Measurements from ENCODE around the gene SPTLC2. TPM values are rescaled to one million over a fixed set of nuclear protein-coding genes. Genes with fewer than 3 reads are reported as not detected.
A peak's percentile ranks its signal among the peaks of the same experiment; 100 is the strongest.

Gene SPTLC2
- total and polyA plus RNA-seq, 2 of the 13 experiments (the other 11 are each of a cell fraction or from before 2014, with no cell fraction given) = 17.4 to 17.5 TPM

- TF ChIP-seq CEBPZ (IDR thresholded peaks at IDR 0.05; ENCODE audit: low read length) = peak; percentile 53
- TF ChIP-seq ZBTB34 (CRISPR knock-in tag; IDR thresholded peaks at IDR 0.05) = no peak
- no peak for TF ChIP-seq NBN (conservative IDR thresholded peaks at IDR 0.05)
- TF ChIP-seq MED1 (CRISPR knock-in tag; IDR thresholded peaks at IDR 0.05) = peak; percentile 14; the same call in 1 of the 2 replicates
- peak; percentile 89 for TF ChIP-seq RBFOX2 (IDR thresholded peaks at IDR 0.05; ENCODE audit: low read depth, low read length)
- TF ChIP-seq FIP1L1 (IDR thresholded peaks at IDR 0.05; ENCODE audit: borderline replicate concordance, insufficient read depth, low read depth, low read length) = no peak
- TF ChIP-seq YEATS4 (CRISPR knock-in tag; IDR thresholded peaks at IDR 0.05; ENCODE audit: borderline replicate concordance) = peak; percentile 86; the same call in 1 of the 2 replicates
- no peak for TF ChIP-seq ZNF432 (CRISPR knock-in tag; IDR thresholded peaks at IDR 0.05; ENCODE audit: borderline replicate concordance)
- 0 out of 2 replicates have a peak, but pooled peaks have one; percentile 20 for TF ChIP-seq ZNF782 (CRISPR knock-in tag; IDR thresholded peaks at IDR 0.05; ENCODE audit: borderline replicate concordance)
- TF ChIP-seq ZNF674 (CRISPR knock-in tag; IDR thresholded peaks at IDR 0.05; ENCODE audit: low read depth) = no peak
- no peak for TF ChIP-seq ZNF296 (CRISPR knock-in tag; conservative IDR thresholded peaks at IDR 0.05)
- TF ChIP-seq TOE1 (CRISPR knock-in tag; IDR thresholded peaks at IDR 0.05) = no peak
- no peak for TF ChIP-seq KDM6A (CRISPR knock-in tag; IDR thresholded peaks at IDR 0.05; ENCODE audit: low read depth)
- TF ChIP-seq MED8 (CRISPR knock-in tag; IDR thresholded peaks at IDR 0.05; ENCODE audit: insufficient replicate concordance) = no peak
- no peak for TF ChIP-seq XBP1 (CRISPR knock-in tag; IDR thresholded peaks at IDR 0.05)
- TF ChIP-seq TEF (CRISPR knock-in tag; IDR thresholded peaks at IDR 0.05) = no peak
- no peak for TF ChIP-seq ZC3H4 (CRISPR knock-in tag; IDR thresholded peaks at IDR 0.05; ENCODE audit: borderline replicate concordance)
- peak; percentile 67 for TF ChIP-seq AGO2 (optimal IDR thresholded peaks at IDR 0.05; ENCODE audit: low read depth, low read length)
- no peak for TF ChIP-seq FOXO1 (CRISPR knock-in tag; IDR thresholded peaks at IDR 0.05)
- no peak for TF ChIP-seq EED (CRISPR knock-in tag; IDR thresholded peaks at IDR 0.05)
- TF ChIP-seq ZNF704 (CRISPR knock-in tag; IDR thresholded peaks at IDR 0.05; ENCODE audit: borderline replicate concordance) = no peak; the same call in 1 of the 2 replicates
- TF ChIP-seq ZNF260 (CRISPR knock-in tag; IDR thresholded peaks at IDR 0.05; ENCODE audit: borderline replicate concordance, low read depth) = no peak
- TF ChIP-seq YY1 (IDR thresholded peaks at IDR 0.05; ENCODE audit: insufficient read depth, insufficient replicate concordance, low read depth, low read length) = peak; percentile 59
Measured at GRCh38 chr14:77616454-77617229, at the start of gene SPTLC2 (continued).
